DLD1 (cell line): ENCODE data around the gene IFNL4.
"Not testable (repeated sequence)": the region's sequence is repeated elsewhere in the genome, so short reads cannot be mapped to it uniquely, and the experiment has no call there.

Source experiments
- in situ Hi-C: cut with HindIII; loops from 2 replicates; pipeline ENCODE4 v1.10.0; 2017; ENCODE audit warnings: low sequenced_read_pairs

Gene IFNL4

GRCh38 chr19:39248806-39249205 lies at the start of gene IFNL4:
TSS of gene IFNL4 (minus strand) at chr19:39248856.
- in situ Hi-C loops: no loop called here

DNA sequence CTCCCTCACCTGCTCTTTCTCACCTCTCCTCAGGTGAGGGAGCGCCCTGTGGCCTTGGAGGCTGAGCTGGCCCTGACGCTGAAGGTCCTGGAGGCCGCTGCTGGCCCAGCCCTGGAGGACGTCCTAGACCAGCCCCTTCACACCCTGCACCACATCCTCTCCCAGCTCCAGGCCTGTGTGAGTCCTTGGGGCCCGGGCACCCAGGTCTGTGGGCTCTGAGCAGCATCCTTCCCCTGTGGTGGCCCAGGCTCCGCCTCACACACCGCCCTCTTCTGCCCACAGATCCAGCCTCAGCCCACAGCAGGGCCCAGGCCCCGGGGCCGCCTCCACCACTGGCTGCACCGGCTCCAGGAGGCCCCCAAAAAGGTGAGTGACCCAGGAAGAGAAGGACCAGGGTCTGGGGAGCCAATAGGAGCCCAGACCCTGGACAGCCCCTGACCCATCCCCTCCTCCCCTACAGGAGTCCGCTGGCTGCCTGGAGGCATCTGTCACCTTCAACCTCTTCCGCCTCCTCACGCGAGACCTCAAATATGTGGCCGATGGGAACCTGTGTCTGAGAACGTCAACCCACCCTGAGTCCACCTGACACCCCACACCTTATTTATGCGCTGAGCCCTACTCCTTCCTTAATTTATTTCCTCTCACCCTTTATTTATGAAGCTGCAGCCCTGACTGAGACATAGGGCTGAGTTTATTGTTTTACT lies 49.4 kb upstream of the IFNL4 start:
- in situ Hi-C loops: no loop called here

GRCh38 chr19:39296906-39297305 lies 48.2 kb upstream of the IFNL4 start:
- in situ Hi-C loops: no loop called here

DNA sequence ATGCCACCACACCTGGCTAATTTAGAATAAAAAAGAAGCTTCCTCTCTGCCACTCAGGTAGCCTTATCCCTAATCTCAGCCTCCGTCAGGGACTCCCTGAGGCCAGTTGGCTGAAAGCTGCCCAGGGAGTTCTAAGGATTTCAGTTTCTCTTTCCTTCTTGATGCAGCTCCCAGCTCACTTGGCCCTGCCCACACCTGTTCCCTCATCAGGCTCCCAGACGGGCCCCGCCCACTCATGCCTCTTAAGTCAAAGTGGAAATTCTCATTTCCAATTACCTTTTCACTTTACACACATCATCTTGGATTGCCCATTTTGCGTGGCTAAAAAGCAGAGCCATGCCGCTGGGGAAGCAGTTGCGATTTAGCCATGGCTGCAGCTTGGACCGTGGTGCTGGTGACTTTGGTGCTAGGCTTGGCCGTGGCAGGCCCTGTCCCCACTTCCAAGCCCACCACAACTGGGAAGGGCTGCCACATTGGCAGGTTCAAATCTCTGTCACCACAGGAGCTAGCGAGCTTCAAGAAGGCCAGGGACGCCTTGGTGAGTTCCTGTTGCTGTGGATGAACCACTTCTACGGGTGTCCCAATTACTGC lies 47.5 kb upstream of the IFNL4 start, which contains the start of gene IFNL1:
Gene IFNL1 (plus strand): TSS at position 353 of the 591 bp plus-strand sequence. CDS start 15 bp downstream, at position 368.
- in situ Hi-C loops: no loop called here

- in situ Hi-C loops: no loop called here
These were observed 44.7 kb upstream of the IFNL4 start for GRCh38 chr19:39293394-39293793.

GRCh38 chr19:39284032-39284431 lies 35.4 kb upstream of the IFNL4 start:
- in situ Hi-C loops: no loop called here

DNA sequence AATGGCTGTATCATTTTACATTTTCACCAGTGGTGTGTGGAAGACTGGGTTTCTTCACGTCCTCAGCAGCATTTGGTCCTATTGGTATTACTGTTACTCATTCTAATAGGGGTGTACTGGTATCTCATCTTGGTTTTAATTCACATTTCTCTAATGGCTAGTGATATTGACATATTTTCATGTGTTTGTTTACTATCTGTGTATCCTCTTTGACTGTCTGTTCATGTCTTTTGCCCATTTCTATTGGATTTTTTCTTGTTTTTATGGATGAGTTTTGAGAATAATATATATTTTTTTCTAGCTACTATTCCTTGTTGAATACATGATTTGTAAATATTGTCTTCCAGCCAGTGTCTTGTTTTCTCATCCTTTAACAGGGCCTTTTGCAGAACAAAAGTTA lies 33.4 kb upstream of the IFNL4 start:
- in situ Hi-C loops: no loop called here

GRCh38 chr19:39277598-39277997 lies 28.9 kb upstream of the IFNL4 start:
- in situ Hi-C loops: no loop called here

GRCh38 chr19:39276740-39277139 lies 28.1 kb upstream of the IFNL4 start:
- in situ Hi-C loops: no loop called here

DNA sequence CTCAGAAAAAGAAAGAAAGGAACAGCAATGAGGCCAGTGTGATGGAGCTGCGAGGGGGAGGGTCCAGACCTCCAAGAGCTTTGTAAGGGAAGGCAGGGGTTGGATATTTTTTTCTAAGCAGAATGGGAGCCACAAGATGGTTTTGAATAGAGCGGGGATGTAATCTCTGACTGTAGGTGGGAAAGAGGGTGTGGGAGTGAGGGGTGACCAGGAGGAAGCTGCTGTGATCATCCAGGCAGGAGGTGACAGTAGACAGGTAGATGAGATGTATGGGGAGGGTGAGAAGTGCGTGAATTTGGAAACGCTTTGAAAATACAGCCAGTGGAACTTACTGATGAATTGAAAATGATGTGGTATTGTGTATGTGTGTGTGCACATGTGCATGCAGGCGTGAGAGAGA lies 26.9 kb upstream of the IFNL4 start:
- in situ Hi-C loops: no loop called here

DNA sequence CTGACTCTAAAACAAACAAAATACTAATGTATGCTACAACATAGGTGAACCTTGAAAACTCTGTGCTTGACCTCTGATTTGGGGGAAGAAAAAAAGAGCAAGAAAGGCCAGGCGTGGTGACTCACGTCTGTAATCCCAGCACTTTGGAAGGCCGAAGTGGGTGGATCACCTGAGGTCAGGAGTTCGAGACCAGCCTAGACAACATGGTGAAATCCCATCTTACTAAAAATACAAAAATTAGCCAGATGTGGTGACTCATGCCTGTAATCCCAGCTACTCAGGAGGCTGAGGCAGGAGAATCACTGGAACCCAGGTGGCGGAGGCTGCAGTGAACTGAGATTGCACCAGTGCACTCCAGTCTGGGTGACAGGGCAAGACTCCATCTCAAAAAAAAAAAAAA lies 25.2 kb upstream of the IFNL4 start:
- in situ Hi-C loops: not testable (repeated sequence)

GRCh38 chr19:39270036-39270871 lies 21.6 kb upstream of the IFNL4 start:
- in situ Hi-C loops: no loop called here

- in situ Hi-C loops: not testable (repeated sequence)
These were observed 20.7 kb upstream of the IFNL4 start for GRCh38 chr19:39269369-39269768.

- in situ Hi-C loops: not testable (repeated sequence)
These were observed 20.0 kb upstream of the IFNL4 start for GRCh38 chr19:39268531-39269223.

DNA sequence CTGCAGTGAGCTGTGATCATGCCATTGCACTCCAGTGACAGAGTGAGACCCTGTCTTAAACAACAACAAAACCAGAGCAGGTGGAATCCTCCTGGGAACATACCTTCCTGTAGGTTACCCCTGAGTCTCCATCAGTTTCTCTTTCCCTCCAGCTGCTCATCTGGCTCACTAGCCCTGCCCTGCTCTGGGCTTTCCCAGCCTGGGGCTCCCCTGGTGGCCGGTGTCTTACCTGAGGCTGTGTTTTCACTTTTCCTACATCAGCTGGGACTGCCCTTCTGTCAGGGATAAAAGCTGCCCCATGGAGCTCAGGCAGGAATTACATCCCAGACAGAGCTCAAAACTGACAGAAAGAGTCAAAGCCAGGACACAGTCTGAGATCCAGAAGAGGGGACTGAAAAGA lies 19.4 kb upstream of the IFNL4 start, which contains the start of gene IFNL2:
Gene IFNL2 (plus strand): TSS at position 312 of the 400 bp plus-strand sequence. CDS start 173 bp downstream, outside the sequence.
- in situ Hi-C loops: not testable (repeated sequence)

- in situ Hi-C loops: no loop called here
These were observed 16.8 kb upstream of the IFNL4 start for GRCh38 chr19:39265321-39265916.

GRCh38 chr19:39264306-39265290 lies 15.9 kb upstream of the IFNL4 start:
- in situ Hi-C loops: no loop called here

DNA sequence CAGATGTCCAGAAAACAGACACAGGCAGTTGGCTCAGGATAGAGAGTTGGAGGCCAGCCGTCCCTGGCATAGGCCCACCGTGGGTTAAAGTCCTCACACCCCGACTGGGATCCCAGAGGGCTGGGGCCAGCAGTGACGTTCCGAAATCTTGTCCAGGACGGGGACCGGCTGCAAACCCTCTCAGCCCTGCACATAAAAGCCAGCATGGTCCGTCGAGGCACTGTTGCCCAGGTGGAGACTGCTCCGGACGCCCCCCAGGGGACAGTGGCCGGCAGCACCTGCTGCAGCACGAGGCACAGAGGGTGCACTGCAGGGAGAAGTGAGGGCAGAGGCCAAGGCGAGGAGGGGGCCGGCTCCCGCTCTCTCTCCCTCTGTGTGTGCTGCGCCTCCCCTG lies 15.3 kb upstream of the IFNL4 start:
- in situ Hi-C loops: no loop called here

- in situ Hi-C loops: no loop called here
These were observed 13.8 kb upstream of the IFNL4 start for GRCh38 chr19:39262496-39262895.
